HCT116 (cell line): ENCODE results near the gene NRBF2. TPM values are rescaled to one million over a fixed set of nuclear protein-coding genes. Genes with fewer than 3 reads are reported as not detected.

Source experiments
- ATAC-seq: fragments of 200-7000 bp; cut with Tn5 transposase; 2 replicates; pipeline ENCODE4 v1.9.1; 2020; ENCODE audit warnings: mild to moderate bottlenecking, moderate library complexity
- BruUV-seq: library from RNA; stranded (reverse); fragments of 400-500 nt; replicated peaks from 2 replicates; lab custom pipeline; 2021; lab: Mats Ljungman, UMichigan
- CTCF ChIA-PET: fragments of 300-600 bp; sonication (Branson Sonifier 250); formaldehyde crosslinking; loops from one replicate; lab custom pipeline; 2021; ENCODE audit warnings: antibody characterized with exemption; lab: Charles Lee
- POLR2A ChIA-PET: fragments of 300-600, 350-600 bp; sonication (Branson Sonifier 250); formaldehyde crosslinking; loops from one replicate; lab custom pipeline; 2021; ENCODE audit warnings: antibody characterized with exemption; lab: Charles Lee
- RAD21 ChIA-PET, 2 experiments: fragments of 300-600 bp; sonication (Branson Sonifier 250); formaldehyde crosslinking; loops; one replicate each; lab custom pipeline; 2023; ENCODE audit warnings: low total read pairs in 2 of 2; ENCODE audit not compliant: uncharacterized antibody in 2 of 2, unreplicated experiment in 2 of 2, low non-redundant PET in 1 of 2; lab: Charles Lee
- DNase-seq: peaks from one replicate; pipeline ENCODE4 v3.0.0-alpha.2; 2010; ENCODE audit warnings: low read depth, low spot score
- H2AFZ ChIP-seq: fragments of 200-600 bp; shearing (Covaris generic), sonication (generic); 2 replicates; pipeline ENCODE4 v1.6.1; 2017; ENCODE audit warnings: low read depth, mixed run types, mixed read lengths, antibody characterized with exemption, low read length; ENCODE audit not compliant: poor library complexity, severe bottlenecking
- H3K27ac ChIP-seq: 2 replicates; pipeline ENCODE4 v1.5.1; 2012; ENCODE audit warnings: low read depth, low read length
- H3K27me3 ChIP-seq: fragments of 200-600 bp; sonication (generic); 2 replicates; pipeline ENCODE4 v1.6.1; 2016; ENCODE audit warnings: mixed run types, low read length, mixed read lengths; ENCODE audit not compliant: insufficient read depth
- H3K36me3 ChIP-seq, 2 experiments: fragments of 200-500 bp in 1 of 2; fragments of 200-600 bp in 1 of 2; sonication (Bioruptor generic) in 1 of 2; sonication (generic) in 1 of 2; 2 replicates each; pipeline versions ENCODE4 v1.5.1 to v1.6.1; 2014 to 2016; ENCODE audit warnings: low read length in 2 of 2, inconsistent platforms in 1 of 2, mixed read lengths in 1 of 2, mixed run types in 1 of 2; ENCODE audit not compliant: insufficient read depth in 2 of 2, control insufficient read depth in 1 of 2
- H3K4me1 ChIP-seq, 2 experiments: fragments of 200-600 bp in 1 of 2; sonication (generic) in 1 of 2; 2 replicates each; pipeline versions ENCODE4 v1.5.1 to v1.6.1; 2012 to 2017; ENCODE audit warnings: low read length in 2 of 2, inconsistent platforms in 1 of 2, mild to moderate bottlenecking in 1 of 2, mixed read lengths in 1 of 2, mixed run types in 1 of 2, moderate library complexity in 1 of 2; ENCODE audit not compliant: insufficient read depth in 2 of 2, control insufficient read depth in 1 of 2
- H3K4me2 ChIP-seq: fragments of 200-600 bp; sonication (generic); 2 replicates; pipeline ENCODE4 v1.6.1; 2017; ENCODE audit warnings: mixed run types, low read length, mixed read lengths
- H3K4me3 ChIP-seq, 2 experiments: fragments of 200-600 bp in 1 of 2; sonication (generic) in 1 of 2; replicated peaks in 1 of 2; 2 replicates each; pipeline ENCODE4 v1.5.1; 2011 to 2016; ENCODE audit warnings: low read length in 2 of 2, control low read depth in 1 of 2, low read depth in 1 of 2, mild to moderate bottlenecking in 1 of 2, mixed read lengths in 1 of 2, mixed run types in 1 of 2
- H3K79me2 ChIP-seq: fragments of 200-600 bp; sonication (generic); 2 replicates; pipeline ENCODE4 v1.6.1; 2017; ENCODE audit warnings: mild to moderate bottlenecking, mixed run types, low read length, moderate library complexity, mixed read lengths; ENCODE audit not compliant: insufficient read depth
- H3K9ac ChIP-seq: fragments of 200-600 bp; sonication (generic); 2 replicates; pipeline ENCODE4 v1.6.1; 2016; ENCODE audit warnings: low read length, mixed read lengths
- H3K9me2 ChIP-seq: fragments of 200-600 bp; sonication (generic), shearing (Covaris generic); 2 replicates; pipeline ENCODE4 v1.6.1; 2017; ENCODE audit warnings: mixed run types, mild to moderate bottlenecking, moderate library complexity; ENCODE audit not compliant: insufficient read depth
- H3K9me3 ChIP-seq, 2 experiments: fragments of 200-500 bp in 1 of 2; fragments of 200-600 bp in 1 of 2; sonication (Bioruptor generic) in 1 of 2; sonication (generic) in 1 of 2; 2 replicates each; pipeline ENCODE4 v1.6.1; 2014 to 2017; ENCODE audit warnings: low read length in 2 of 2, mixed read lengths in 2 of 2, inconsistent platforms in 1 of 2, low read depth in 1 of 2, mild to moderate bottlenecking in 1 of 2, mixed run types in 1 of 2, moderate library complexity in 1 of 2; ENCODE audit not compliant: control insufficient read depth in 1 of 2, insufficient read depth in 1 of 2
- H4K20me1 ChIP-seq: fragments of 200-600 bp; sonication (generic), shearing (Covaris generic); 2 replicates; pipeline ENCODE4 v1.6.1; 2017; ENCODE audit warnings: mixed run types, mild to moderate bottlenecking, moderate library complexity; ENCODE audit not compliant: insufficient read depth
- EZH2 ChIP-seq: fragments of 200-600 bp; sonication (generic); IDR thresholded peaks from 2 replicates; pipeline ENCODE4 v1.6.1; 2017; ENCODE audit warnings: antibody characterized with exemption, mixed run types
- JUND ChIP-seq: IDR thresholded peaks from 2 replicates; pipeline ENCODE4 v1.6.1; 2012
- RAD21 ChIP-seq: IDR thresholded peaks from 2 replicates; pipeline ENCODE4 v1.6.1; 2012; ENCODE audit warnings: low read depth, mild to moderate bottlenecking
- SIN3A ChIP-seq: IDR thresholded peaks from 2 replicates; pipeline ENCODE4 v1.6.1; 2012; ENCODE audit warnings: low read depth
- SP1 ChIP-seq: IDR thresholded peaks from 2 replicates; pipeline ENCODE4 v1.6.1; 2012; ENCODE audit warnings: low read depth
- SRF ChIP-seq: IDR thresholded peaks from 2 replicates; pipeline ENCODE4 v1.6.1; 2012; ENCODE audit warnings: low read depth
- TCF7L2 ChIP-seq: IDR thresholded peaks from 2 replicates; pipeline ENCODE4 v1.7.0; 2011; ENCODE audit warnings: borderline replicate concordance, inconsistent platforms; ENCODE audit not compliant: insufficient read depth, insufficient read length; ENCODE audit errors: extremely low read depth
- YY1 ChIP-seq: IDR thresholded peaks from 2 replicates; pipeline ENCODE4 v1.6.1; 2011; ENCODE audit warnings: low read length, low read depth, moderate library complexity, mild to moderate bottlenecking; ENCODE audit not compliant: insufficient replicate concordance; ENCODE audit errors: extremely low read depth
- ZFX ChIP-seq: fragments of 450-650 bp; IDR thresholded peaks from 2 replicates; pipeline ENCODE4 v1.6.1; 2017
- ZNF274 ChIP-seq: fragments of 200-500 bp; sonication (Bioruptor generic); IDR thresholded peaks from 2 replicates; pipeline ENCODE4 v1.6.1; 2014; ENCODE audit warnings: mild to moderate bottlenecking, low read depth, low read length, inconsistent platforms
- intact Hi-C: fragments of 100-400 bp; cut with micrococcal nuclease; formaldehyde crosslinking; loops from 2 replicates; pipeline ENCODE4 v1.10.0; 2022
- total RNA-seq: library from RNA; stranded (reverse); gene quantifications from one replicate; pipeline ENCODE4 v1.2.1, GENCODE V29; 2021; ENCODE audit not compliant: unreplicated experiment
- TF ChIP-seq, protein P1 (sequence below): IDR thresholded peaks from 2 replicates; pipeline ENCODE4 v1.6.1; 2012
- TF ChIP-seq, protein P2 (sequence below): IDR thresholded peaks from 2 replicates; pipeline ENCODE4 v1.6.1; 2011; ENCODE audit warnings: mild to moderate bottlenecking, low read length, moderate library complexity; ENCODE audit not compliant: insufficient replicate concordance; ENCODE audit errors: extremely low read depth
- TF ChIP-seq, protein P3 (sequence below): IDR thresholded peaks from 2 replicates; pipeline ENCODE4 v1.6.1; 2012; ENCODE audit warnings: low read depth

Gene NRBF2
- total RNA-seq, 1 experiment from 2014 or later = 20.2 TPM

DNA sequence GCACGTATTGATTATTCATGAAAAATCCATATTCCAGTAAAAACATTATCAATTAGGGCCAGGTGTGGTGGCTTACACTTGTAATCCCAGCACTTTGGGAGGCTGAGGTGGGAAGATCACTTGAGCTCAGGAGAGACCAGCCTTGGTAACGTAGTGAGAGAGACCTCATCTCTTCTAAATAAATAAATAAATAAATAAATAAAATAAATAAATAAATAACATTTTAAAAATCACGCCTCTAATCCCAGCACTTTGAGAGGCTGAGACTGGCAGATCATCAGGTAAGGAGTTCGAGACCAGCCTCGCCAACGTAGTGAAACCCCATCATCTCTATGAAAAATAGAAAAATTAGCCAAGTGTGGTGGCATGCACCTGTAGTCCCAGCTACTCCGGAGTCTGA, 32.1 kb downstream of the NRBF2 start:
- 0 out of 2 replicates have a peak, but pooled peaks cover 3% of the 10 kb centered on the region for H4K20me1 ChIP-seq
- no peaks in the 10 kb centered on the region for H3K27me3 ChIP-seq
- no TSS peak for BruUV-seq
- POLR2A ChIA-PET = no interaction called here
- no peaks in the 10 kb centered on the region for H3K4me1 ChIP-seq
- CTCF ChIA-PET = interaction anchor here (3.0 to 6.5 kb wide), 2 partner anchors 464 to 554 kb away, joined by 51 to 159 read pairs; no protein-coding TSS in a partner anchor
- no peaks in the 10 kb centered on the region for H3K9me2 ChIP-seq
- DNase-seq (no peak), ATAC-seq (no peak)
- H3K36me3 ChIP-seq = peaks cover 0 to 10% of the 10 kb centered on the region in 2 experiments; a peak in 1 of 4 replicates
- H3K4me3 ChIP-seq = no peak overlapping the region
- no peak overlapping the region for H3K9ac ChIP-seq
- intact Hi-C loops = no loop called here
- H3K27ac ChIP-seq = no peak overlapping the region
- RAD21 ChIA-PET = no interaction called here
- H3K79me2 ChIP-seq = no peaks in the 10 kb centered on the region
- no peaks in the 10 kb centered on the region for H3K9me3 ChIP-seq
- H3K4me2 ChIP-seq = no peak overlapping the region
- TF ChIP-seq ZNF274 (no peak), ZFX (no peak), YY1 (no peak), SIN3A (no peak), EZH2 (no peak), JUND (no peak), SRF (no peak), RAD21 (no peak), SP1 (no peak), TCF7L2 (no peak)
- TF ChIP-seq, protein P1, sequence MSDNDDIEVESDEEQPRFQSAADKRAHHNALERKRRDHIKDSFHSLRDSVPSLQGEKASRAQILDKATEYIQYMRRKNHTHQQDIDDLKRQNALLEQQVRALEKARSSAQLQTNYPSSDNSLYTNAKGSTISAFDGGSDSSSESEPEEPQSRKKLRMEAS = no peak
- TF ChIP-seq, protein P2, sequence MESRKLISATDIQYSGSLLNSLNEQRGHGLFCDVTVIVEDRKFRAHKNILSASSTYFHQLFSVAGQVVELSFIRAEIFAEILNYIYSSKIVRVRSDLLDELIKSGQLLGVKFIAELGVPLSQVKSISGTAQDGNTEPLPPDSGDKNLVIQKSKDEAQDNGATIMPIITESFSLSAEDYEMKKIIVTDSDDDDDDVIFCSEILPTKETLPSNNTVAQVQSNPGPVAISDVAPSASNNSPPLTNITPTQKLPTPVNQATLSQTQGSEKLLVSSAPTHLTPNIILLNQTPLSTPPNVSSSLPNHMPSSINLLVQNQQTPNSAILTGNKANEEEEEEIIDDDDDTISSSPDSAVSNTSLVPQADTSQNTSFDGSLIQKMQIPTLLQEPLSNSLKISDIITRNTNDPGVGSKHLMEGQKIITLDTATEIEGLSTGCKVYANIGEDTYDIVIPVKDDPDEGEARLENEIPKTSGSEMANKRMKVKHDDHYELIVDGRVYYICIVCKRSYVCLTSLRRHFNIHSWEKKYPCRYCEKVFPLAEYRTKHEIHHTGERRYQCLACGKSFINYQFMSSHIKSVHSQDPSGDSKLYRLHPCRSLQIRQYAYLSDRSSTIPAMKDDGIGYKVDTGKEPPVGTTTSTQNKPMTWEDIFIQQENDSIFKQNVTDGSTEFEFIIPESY = no peak
- TF ChIP-seq, protein P3, sequence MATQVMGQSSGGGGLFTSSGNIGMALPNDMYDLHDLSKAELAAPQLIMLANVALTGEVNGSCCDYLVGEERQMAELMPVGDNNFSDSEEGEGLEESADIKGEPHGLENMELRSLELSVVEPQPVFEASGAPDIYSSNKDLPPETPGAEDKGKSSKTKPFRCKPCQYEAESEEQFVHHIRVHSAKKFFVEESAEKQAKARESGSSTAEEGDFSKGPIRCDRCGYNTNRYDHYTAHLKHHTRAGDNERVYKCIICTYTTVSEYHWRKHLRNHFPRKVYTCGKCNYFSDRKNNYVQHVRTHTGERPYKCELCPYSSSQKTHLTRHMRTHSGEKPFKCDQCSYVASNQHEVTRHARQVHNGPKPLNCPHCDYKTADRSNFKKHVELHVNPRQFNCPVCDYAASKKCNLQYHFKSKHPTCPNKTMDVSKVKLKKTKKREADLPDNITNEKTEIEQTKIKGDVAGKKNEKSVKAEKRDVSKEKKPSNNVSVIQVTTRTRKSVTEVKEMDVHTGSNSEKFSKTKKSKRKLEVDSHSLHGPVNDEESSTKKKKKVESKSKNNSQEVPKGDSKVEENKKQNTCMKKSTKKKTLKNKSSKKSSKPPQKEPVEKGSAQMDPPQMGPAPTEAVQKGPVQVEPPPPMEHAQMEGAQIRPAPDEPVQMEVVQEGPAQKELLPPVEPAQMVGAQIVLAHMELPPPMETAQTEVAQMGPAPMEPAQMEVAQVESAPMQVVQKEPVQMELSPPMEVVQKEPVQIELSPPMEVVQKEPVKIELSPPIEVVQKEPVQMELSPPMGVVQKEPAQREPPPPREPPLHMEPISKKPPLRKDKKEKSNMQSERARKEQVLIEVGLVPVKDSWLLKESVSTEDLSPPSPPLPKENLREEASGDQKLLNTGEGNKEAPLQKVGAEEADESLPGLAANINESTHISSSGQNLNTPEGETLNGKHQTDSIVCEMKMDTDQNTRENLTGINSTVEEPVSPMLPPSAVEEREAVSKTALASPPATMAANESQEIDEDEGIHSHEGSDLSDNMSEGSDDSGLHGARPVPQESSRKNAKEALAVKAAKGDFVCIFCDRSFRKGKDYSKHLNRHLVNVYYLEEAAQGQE = no peak
- no peak overlapping the region for H2AFZ ChIP-seq
